Measurements from ENCODE around the gene MPHOSPH9. TPM values are rescaled to one million over a fixed set of nuclear protein-coding genes. Genes with fewer than 3 reads are reported as not detected.

Gene MPHOSPH9
- total RNA-seq, 2 donors from 2014 or later = 68.4 to 85.3 TPM

DNA sequence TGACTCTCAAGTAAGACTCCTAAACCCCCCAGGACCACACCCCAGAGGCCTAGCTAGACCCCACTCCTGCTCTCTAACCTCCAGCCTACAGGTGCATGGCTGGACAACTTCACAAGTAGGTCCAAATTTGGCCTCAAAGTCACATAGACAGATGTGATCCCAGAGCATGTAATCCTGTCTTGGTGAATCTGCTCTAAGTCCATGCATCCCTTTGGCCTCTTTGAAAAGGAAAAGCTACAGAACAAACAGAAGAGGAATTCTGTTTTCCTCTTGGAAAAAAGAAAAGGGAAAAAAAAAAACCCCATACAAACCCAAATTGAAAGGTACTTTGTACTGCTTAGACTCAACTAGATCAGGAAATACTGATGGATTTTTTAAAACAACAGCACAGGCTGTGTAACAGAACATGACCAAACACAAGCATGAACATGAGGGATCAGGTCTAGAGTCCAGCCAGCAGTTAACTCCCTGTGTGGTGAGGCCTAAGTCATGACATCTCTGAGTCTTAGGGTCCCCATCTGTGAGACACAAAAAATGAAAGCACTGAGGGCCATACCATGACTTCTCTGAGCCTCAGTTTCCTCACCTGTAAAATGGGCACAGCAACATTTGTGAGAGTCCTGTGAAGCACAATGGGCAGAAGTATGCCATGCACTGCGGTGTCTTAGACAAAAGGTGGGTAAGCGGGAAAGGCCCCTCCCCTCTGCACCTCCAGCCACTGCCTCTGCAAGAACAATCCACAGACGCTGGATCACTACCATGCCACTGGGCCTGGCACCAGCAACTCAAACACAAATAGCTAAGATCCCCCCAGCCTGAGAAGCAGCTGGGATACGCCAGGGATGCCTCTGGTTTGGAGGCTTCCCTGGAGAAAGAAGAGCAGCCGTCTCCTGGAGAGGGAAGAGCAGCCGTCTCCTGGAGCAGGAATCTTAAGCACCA is 92.0 kb downstream of the MPHOSPH9 start:
- Mint-ChIP-seq H3K27me3 (ENCODE audit: insufficient read depth) (no peaks in the 10 kb centered on the region), H3K4me1 (peaks cover 36% of the 10 kb centered on the region), H3K36me3 (ENCODE audit: low read depth) (peaks cover 7% of the 10 kb centered on the region), H3K4me3 (no peak overlapping the region), H3K27ac (peak overlapping the region; percentile 27), H3K9me3 (peaks cover 4% of the 10 kb centered on the region)
- no peak for TF ChIP-seq CTCF (conservative IDR thresholded peaks at IDR 0.05)
- 89 to 92% methylated on average over 2 to 6 of the region's 6 CpGs for WGBS, 2 experiments (ENCODE audit: insufficient coverage in 1 of 2, insufficient read length in 1 of 2)
- H3K4me1 ChIP-seq (ENCODE audit: control insufficient read depth, insufficient read depth, low read length) = peaks cover 9% of the 10 kb centered on the region
- DNase-seq = no peak
- H3K27ac ChIP-seq (ENCODE audit: low read depth, low read length) = peak overlapping the region; percentile 69
- H3K4me3 ChIP-seq (ENCODE audit: low read length) = no peak overlapping the region
- no peaks in the 10 kb centered on the region for H3K36me3 ChIP-seq (ENCODE audit: control insufficient read depth, insufficient read depth, low read length)
- no peak overlapping the region for H3K9ac ChIP-seq (ENCODE audit: extremely low read depth, low read length, poor library complexity, severe bottlenecking)
- H3K27me3 ChIP-seq (ENCODE audit: control insufficient read depth, insufficient read depth, low read length, poor library complexity, severe bottlenecking) = no peaks in the 10 kb centered on the region
- no peaks in the 10 kb centered on the region for H3K9me3 ChIP-seq (ENCODE audit: control insufficient read depth, low read length)

GRCh38 chr12:123139926-123140675 is 92.8 kb downstream of the MPHOSPH9 start:
- no peak overlapping the region for H3K9ac ChIP-seq (ENCODE audit: extremely low read depth, low read length, poor library complexity, severe bottlenecking)
- peaks cover 9% of the 10 kb centered on the region for H3K4me1 ChIP-seq (ENCODE audit: control insufficient read depth, insufficient read depth, low read length)
- H3K4me3 ChIP-seq (ENCODE audit: low read length) = no peak overlapping the region
- peaks cover 33% of the 10 kb centered on the region for H3K4me1 Mint-ChIP-seq
- H3K36me3 ChIP-seq (ENCODE audit: control insufficient read depth, insufficient read depth, low read length) = no peaks in the 10 kb centered on the region
- H3K9me3 Mint-ChIP-seq = peaks cover 6% of the 10 kb centered on the region
- no peak overlapping the region for H3K4me3 Mint-ChIP-seq
- H3K27me3 ChIP-seq (ENCODE audit: control insufficient read depth, insufficient read depth, low read length, poor library complexity, severe bottlenecking) = no peaks in the 10 kb centered on the region
- peak overlapping the region; percentile 13 for H3K27ac Mint-ChIP-seq
- 61 to 81% methylated on average over 2 to 6 of the region's 6 CpGs for WGBS, 2 experiments (ENCODE audit: insufficient coverage in 1 of 2, insufficient read length in 1 of 2)
- peaks cover 8% of the 10 kb centered on the region for H3K36me3 Mint-ChIP-seq (ENCODE audit: low read depth)
- TF ChIP-seq CTCF (conservative IDR thresholded peaks at IDR 0.05) = no peak
- H3K27me3 Mint-ChIP-seq (ENCODE audit: insufficient read depth) = no peaks in the 10 kb centered on the region
- no peak overlapping the region for H3K27ac ChIP-seq (ENCODE audit: low read depth, low read length)
- peak; percentile 69 for DNase-seq
- no peaks in the 10 kb centered on the region for H3K9me3 ChIP-seq (ENCODE audit: control insufficient read depth, low read length)

GRCh38 chr12:123135688-123136087 is 97.3 kb downstream of the MPHOSPH9 start:
- H3K27me3 ChIP-seq (ENCODE audit: control insufficient read depth, insufficient read depth, low read length, poor library complexity, severe bottlenecking) = no peaks in the 10 kb centered on the region
- 67 to 72% methylated on average over 5 to 8 of the region's 8 CpGs for WGBS, 2 experiments (ENCODE audit: insufficient coverage in 1 of 2, insufficient read length in 1 of 2)
- no peak for DNase-seq
- H3K4me3 ChIP-seq (ENCODE audit: low read length) = no peak overlapping the region
- no peaks in the 10 kb centered on the region for H3K36me3 ChIP-seq (ENCODE audit: control insufficient read depth, insufficient read depth, low read length)
- no peak overlapping the region for H3K27ac ChIP-seq (ENCODE audit: low read depth, low read length)
- no peak overlapping the region for H3K27ac Mint-ChIP-seq
- peaks cover 6% of the 10 kb centered on the region for H3K4me1 ChIP-seq (ENCODE audit: control insufficient read depth, insufficient read depth, low read length)
- no peak for TF ChIP-seq CTCF (conservative IDR thresholded peaks at IDR 0.05)
- H3K9ac ChIP-seq (ENCODE audit: extremely low read depth, low read length, poor library complexity, severe bottlenecking) = no peak overlapping the region
- no peaks in the 10 kb centered on the region for H3K27me3 Mint-ChIP-seq (ENCODE audit: insufficient read depth)
- peaks cover 6% of the 10 kb centered on the region for H3K9me3 Mint-ChIP-seq
- H3K36me3 Mint-ChIP-seq (ENCODE audit: low read depth) = peaks cover 8% of the 10 kb centered on the region
- H3K4me3 Mint-ChIP-seq = no peak overlapping the region
- H3K4me1 Mint-ChIP-seq = peaks cover 13% of the 10 kb centered on the region
- H3K9me3 ChIP-seq (ENCODE audit: control insufficient read depth, low read length) = no peaks in the 10 kb centered on the region

All from endodermal cell (in vitro differentiated cells).